GM21576 (cell line): ENCODE measurements around the gene PRKG1.
"Not testable (repeated sequence)": the region's sequence is repeated elsewhere in the genome, so short reads cannot be mapped to it uniquely, and the experiment has no call there.

Experiments
- ATAC-seq: cut with Tn5 transposase; IDR thresholded peaks from one replicate; pipeline ENCODE4 v1.9.1; 2021; ENCODE audit warnings: mild to moderate bottlenecking, moderate library complexity; ENCODE audit not compliant: unreplicated experiment

Gene PRKG1

GRCh38 chr10:51112013-51112412 is 37.7 kb downstream of the PRKG1 start:
- no peak for ATAC-seq

GRCh38 chr10:51113007-51113406 is 38.7 kb downstream of the PRKG1 start:
- ATAC-seq = no peak

- no peak for ATAC-seq
Observed at GRCh38 chr10:51117053-51117660, 42.9 kb downstream of the PRKG1 start.

DNA sequence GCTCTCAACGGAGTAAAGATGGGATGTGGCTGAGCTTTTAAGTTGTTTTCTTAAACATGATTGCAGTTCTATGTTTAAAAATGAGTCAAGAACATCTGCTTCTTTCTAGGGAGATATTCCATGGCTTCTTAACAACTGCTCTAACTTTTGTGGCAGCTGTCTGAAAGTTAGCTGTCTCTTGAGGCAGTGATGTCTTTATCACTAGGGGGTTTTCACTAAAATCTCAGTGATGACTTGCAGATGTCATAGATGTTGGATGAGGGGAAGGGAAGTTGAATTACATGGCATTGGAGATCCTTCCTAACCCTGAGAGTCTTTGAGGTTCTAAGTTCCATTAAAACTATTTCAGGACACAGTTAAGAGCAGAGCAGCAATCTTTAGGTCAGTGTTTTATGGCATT is 43.5 kb downstream of the PRKG1 start:
- ATAC-seq = no peak

GRCh38 chr10:51119441-51119840 is 45.2 kb downstream of the PRKG1 start:
- ATAC-seq = no peak

- no peak for ATAC-seq
Observed at GRCh38 chr10:51121861-51122260, 47.6 kb downstream of the PRKG1 start.

GRCh38 chr10:51124852-51125251 is 50.6 kb downstream of the PRKG1 start:
- no peak for ATAC-seq

DNA sequence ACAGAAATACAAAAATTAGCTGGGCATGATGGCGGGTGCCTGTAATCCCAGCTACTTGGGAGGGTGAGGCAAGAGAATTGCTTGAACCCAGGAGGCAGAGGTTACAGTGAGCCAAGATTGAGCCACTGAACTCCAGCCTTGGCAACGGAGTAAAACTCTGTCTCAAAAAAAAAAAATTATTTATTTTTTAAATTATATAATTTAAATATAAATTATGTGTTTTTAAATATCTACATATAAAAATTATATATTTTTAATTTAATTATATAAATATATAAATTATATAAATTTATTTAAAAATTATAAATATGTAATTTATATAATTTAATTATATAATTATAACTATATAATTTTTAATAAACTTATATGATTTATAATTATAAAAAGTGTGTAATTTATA is 51.2 kb downstream of the PRKG1 start:
- ATAC-seq = no peak

- no peak for ATAC-seq
Observed at GRCh38 chr10:51129946-51130544, 55.8 kb downstream of the PRKG1 start.

DNA sequence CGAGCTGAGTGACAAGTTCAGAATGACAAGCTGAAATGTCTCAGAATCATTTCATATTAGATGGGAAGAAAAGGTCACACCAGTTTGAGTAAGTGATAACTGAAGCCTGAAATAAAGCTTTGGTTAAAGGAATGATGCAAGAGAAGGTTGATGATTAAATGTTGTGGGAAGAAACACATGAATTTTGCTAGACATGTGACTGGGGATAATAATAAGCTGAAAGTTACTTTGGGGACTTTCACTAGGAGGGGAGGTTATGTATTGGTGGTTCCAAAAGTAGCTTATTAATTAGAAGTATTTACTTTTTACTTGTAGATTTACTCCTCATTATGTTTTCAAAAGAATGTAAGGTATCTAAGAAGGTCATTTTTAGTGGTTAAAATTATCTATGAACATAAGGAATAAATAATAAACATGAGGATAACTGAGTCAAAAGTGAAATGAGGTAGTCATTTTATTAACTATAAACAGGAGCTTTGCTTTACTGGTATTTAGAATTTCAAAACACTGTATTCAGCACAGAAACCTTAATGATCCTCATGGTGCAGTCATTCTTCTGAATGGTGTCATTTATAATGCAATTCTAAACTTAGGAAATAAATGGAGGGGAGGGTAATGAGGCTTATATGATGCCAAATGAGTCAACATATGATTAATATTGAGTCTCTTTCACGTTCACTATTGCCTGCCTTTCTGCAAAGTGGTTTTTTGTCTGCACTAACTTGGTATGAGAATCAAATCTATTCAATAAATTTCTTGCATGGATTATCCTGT is 63.7 kb downstream of the PRKG1 start:
- no peak for ATAC-seq

DNA sequence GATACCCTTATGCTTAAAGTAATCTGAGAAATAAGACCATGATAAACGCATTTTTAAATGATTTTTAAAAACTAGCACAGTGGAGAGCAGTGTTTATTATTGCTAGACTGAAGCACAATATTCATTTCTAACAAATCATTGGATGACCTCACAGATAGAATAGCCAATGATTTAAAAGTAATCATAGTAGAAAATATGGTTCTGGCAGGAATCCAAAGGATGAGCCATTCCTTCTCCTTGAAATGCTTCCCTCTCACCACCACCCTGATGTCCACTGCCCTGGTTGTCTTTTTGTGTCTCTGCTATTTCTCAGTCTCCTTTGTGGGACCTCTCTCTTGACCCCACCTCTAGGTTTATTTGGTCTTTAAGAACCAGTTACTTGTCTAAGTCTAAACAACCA is 64.9 kb downstream of the PRKG1 start:
- ATAC-seq = no peak

GRCh38 chr10:51141010-51141409 is 66.7 kb downstream of the PRKG1 start:
- no peak for ATAC-seq

DNA sequence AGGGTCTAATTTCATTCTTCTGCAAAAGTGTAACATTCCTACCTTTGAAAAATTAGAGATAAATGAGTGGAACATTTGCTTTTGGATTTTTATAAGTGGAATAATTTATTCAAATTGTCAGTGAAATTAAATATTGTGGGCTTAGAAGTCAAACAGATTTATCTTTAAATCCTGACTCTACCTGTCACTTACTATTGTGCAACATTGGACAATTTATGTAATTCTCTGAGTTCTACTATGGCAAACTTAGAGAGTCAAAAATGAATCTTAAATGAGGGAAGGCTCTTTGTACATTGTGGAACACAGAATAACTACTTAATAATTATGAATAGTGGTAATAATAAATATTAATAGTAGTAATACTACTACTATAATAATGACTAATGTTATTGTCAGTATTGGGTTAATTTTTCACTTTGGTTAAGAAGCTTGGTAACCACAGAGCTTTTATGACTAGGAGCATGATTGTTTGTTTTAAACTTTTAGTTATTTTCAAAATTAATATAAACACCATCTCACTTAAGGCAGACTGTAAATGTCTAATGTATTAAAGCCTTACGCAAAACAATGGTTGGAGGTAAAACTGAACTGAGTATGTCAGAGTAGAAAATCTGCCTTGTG is 70.0 kb downstream of the PRKG1 start:
- ATAC-seq = no peak

DNA sequence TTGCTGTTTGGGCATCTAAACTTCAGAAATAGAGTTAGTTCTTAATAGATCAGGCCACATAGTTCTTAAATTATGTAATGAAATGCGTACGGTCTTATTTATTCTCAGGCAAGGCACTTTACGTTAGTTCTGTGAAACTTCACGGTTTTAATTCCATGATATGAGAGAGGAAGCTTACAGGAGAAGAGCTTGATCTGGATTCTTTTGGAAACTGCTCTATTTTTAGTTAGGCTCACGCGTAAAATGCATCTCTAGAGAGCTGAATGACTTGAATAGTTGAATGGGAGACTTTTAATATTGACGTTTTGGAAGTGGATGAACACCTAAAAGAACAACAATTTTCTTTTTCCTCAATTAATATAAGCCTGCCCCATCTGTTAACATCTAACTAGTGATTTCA is 71.1 kb downstream of the PRKG1 start:
- no peak for ATAC-seq

DNA sequence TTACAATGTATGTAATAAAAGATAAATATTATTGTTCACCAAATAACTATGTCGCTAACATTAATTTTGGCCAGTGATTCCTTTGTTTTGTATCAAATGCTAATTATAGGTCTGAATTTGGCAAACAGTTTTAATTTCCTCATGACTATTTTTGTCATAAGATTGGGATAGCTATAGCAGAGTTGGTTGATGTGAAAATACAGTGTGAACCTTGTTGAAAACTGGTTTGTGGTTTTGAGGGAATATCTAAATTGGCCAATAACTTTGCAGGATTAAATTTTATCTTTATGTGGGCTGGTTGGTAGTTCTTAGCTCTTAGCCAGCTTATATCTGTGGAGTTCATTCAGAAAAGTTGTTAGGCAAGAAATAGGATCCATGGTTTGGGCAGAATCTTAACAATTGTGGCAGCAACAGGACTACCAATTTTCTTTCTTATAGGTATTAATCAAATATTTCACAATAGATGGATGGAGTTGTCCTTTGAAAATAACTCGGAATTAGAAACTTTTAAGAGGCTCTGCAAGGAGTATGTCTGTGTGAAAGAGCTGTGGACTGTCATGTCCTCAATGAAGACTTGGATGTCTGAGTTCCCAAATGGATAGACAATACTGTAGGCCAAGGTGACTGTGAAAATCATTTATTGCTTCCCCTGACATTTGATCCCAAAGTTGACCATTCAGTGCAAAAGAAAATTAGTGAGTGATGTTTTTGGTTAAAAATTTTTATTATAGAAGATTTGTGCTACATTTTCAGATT is 73.5 kb downstream of the PRKG1 start:
- no peak for ATAC-seq

- no peak for ATAC-seq
Observed at GRCh38 chr10:51156926-51157325, 82.6 kb downstream of the PRKG1 start.

- ATAC-seq = no peak
Observed at GRCh38 chr10:51158832-51159231, 84.5 kb downstream of the PRKG1 start.

DNA sequence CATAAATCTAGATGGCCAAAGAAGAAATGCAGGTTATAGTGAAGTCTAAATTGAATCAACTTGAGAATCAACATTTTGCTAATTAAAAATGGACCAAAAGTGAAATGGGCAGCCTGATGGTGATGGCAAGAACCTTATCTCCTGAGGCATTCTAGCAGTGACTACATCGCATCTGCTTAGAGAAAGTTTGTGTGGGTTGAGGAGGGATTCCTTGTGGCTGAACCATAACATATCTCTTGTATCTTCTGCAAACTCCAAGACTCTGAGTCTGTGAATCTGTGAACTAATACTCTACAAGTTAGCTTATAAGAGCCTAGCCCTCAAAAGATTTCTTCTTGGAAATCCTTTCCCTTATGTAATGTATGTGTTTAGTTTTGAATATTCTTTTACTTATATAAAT is 85.6 kb downstream of the PRKG1 start:
- ATAC-seq = no peak

DNA sequence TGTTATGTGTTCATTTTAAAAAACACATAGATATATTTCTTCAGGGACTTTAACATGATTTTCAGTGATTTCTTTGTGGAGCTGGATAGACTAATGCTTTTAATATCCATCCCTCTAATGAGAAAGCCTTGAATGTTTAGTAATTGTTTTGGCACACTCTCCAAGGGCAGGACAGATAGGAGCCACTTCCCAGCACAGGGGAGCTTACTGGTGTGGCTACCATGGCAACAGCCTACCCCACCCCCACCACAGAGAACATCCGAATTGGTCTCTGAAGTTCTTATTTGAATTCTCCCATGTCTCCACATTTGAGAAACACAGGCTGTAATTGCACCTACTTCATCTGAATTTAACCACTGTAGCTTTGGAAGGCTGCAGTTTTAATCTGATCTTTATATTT is 87.7 kb downstream of the PRKG1 start:
- ATAC-seq = no peak

DNA sequence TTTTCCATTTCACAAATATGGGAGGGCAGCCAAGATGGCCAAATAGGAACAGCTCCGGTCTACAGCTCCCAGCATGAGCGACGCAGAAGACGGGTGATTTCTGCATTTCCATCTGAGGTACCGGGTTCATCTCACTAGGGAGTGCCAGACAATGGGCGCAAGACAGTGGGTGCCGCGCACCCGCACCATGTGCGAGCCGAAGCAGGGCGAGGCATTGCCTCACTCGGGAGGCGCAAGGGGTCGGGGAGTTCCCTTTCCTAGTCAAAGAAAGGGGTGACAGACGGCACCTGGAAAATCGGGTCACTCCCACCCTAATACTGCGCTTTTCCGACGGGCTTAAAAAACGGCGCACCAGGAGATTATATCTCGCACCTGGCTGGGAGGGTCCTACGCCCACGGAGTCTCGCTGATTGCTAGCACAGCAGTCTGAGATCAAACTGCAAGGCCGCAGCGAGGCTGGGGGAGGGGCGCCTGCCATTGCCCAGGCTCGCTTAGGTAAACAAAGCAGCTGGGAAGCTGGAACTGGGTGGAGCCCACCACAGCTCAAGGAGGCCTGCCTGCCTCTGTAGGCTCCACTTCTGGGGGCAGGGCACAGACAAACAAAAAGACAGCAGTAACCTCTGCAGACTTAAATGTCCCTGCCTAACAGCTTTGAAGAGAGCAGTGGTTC is 89.2 kb downstream of the PRKG1 start:
- not testable (repeated sequence) for ATAC-seq
